ENCODE results near the gene TMEM184B.

Gene TMEM184B

GRCh38 chr22:38203855-38204514 lies 68.8 kb downstream of the TMEM184B start:
- no peaks in the 10 kb centered on the region for H3K79me2 ChIP-seq (ENCODE audit: insufficient read depth, low read length)
- H3F3A ChIP-seq (ENCODE audit: low read depth), result peaks cover 3% of the 10 kb centered on the region; the same call in 1 of the 2 replicates
- H4K20me1 ChIP-seq (ENCODE audit: insufficient read depth, low read length, poor library complexity, severe bottlenecking), result no peaks in the 10 kb centered on the region
- H3K27me3 ChIP-seq (ENCODE audit: insufficient read depth, low read length, poor library complexity, severe bottlenecking), result no peaks in the 10 kb centered on the region
- H2AFZ ChIP-seq (ENCODE audit: low read length), result no peak overlapping the region
- peak overlapping the region; percentile 80 for H3K4me3 ChIP-seq (ENCODE audit: low read length, poor library complexity, severe bottlenecking)
- peak overlapping the region; percentile 99 for H3K4me2 ChIP-seq (ENCODE audit: low read depth, low read length, poor library complexity, severe bottlenecking)
- TF ChIP-seq EZH2phosphoT487 (IDR thresholded peaks at IDR 0.05; ENCODE audit: borderline replicate concordance) (no peak), CTCF (conservative IDR thresholded peaks at IDR 0.05; ENCODE audit: low read length) (no peak)
- H3K36me3 ChIP-seq (ENCODE audit: insufficient read depth, low read length), result no peaks in the 10 kb centered on the region
- peaks cover 44% of the 10 kb centered on the region for H3K4me1 ChIP-seq (ENCODE audit: insufficient read depth, low read length, poor library complexity, severe bottlenecking)
- no peaks in the 10 kb centered on the region for H3K9me2 ChIP-seq (replicated peaks; ENCODE audit: low read depth, low read length)
- H3K9me3 ChIP-seq (ENCODE audit: insufficient read depth, low read depth, low read length), result no peaks in the 10 kb centered on the region
- peak overlapping the region; percentile 60 for H3K9ac ChIP-seq (ENCODE audit: low read depth, low read length, poor library complexity, severe bottlenecking)

GRCh38 chr22:38203090-38203810 lies 69.6 kb downstream of the TMEM184B start:
- peak overlapping the region; percentile 80 for H3K4me3 ChIP-seq (ENCODE audit: low read length, poor library complexity, severe bottlenecking)
- no peaks in the 10 kb centered on the region for H3K79me2 ChIP-seq (ENCODE audit: insufficient read depth, low read length)
- H3K9me3 ChIP-seq (ENCODE audit: insufficient read depth, low read depth, low read length), result no peaks in the 10 kb centered on the region
- TF ChIP-seq EZH2phosphoT487 (IDR thresholded peaks at IDR 0.05; ENCODE audit: borderline replicate concordance) (no peak), CTCF (conservative IDR thresholded peaks at IDR 0.05; ENCODE audit: low read length) (no peak)
- H3K4me1 ChIP-seq (ENCODE audit: insufficient read depth, low read length, poor library complexity, severe bottlenecking), result peaks cover 44% of the 10 kb centered on the region
- no peaks in the 10 kb centered on the region for H3K27me3 ChIP-seq (ENCODE audit: insufficient read depth, low read length, poor library complexity, severe bottlenecking)
- peak overlapping the region; percentile 60 for H3K9ac ChIP-seq (ENCODE audit: low read depth, low read length, poor library complexity, severe bottlenecking)
- H2AFZ ChIP-seq (ENCODE audit: low read length), result peak overlapping the region; percentile 88
- H3K9me2 ChIP-seq (replicated peaks; ENCODE audit: low read depth, low read length), result no peaks in the 10 kb centered on the region
- peaks cover 3% of the 10 kb centered on the region; the same call in 1 of the 2 replicates for H3F3A ChIP-seq (ENCODE audit: low read depth)
- H3K4me2 ChIP-seq (ENCODE audit: low read depth, low read length, poor library complexity, severe bottlenecking), result peak overlapping the region; percentile 99
- no peaks in the 10 kb centered on the region for H3K36me3 ChIP-seq (ENCODE audit: insufficient read depth, low read length)
- H4K20me1 ChIP-seq (ENCODE audit: insufficient read depth, low read length, poor library complexity, severe bottlenecking), result no peaks in the 10 kb centered on the region

GRCh38 chr22:38202437-38203089 lies 70.2 kb downstream of the TMEM184B start:
- H3K4me1 ChIP-seq (ENCODE audit: insufficient read depth, low read length, poor library complexity, severe bottlenecking), result peaks cover 44% of the 10 kb centered on the region
- no peaks in the 10 kb centered on the region for H3K9me3 ChIP-seq (ENCODE audit: insufficient read depth, low read depth, low read length)
- no peaks in the 10 kb centered on the region for H3K9me2 ChIP-seq (replicated peaks; ENCODE audit: low read depth, low read length)
- peak overlapping the region; percentile 60 for H3K9ac ChIP-seq (ENCODE audit: low read depth, low read length, poor library complexity, severe bottlenecking)
- no peaks in the 10 kb centered on the region for H4K20me1 ChIP-seq (ENCODE audit: insufficient read depth, low read length, poor library complexity, severe bottlenecking)
- H3K4me2 ChIP-seq (ENCODE audit: low read depth, low read length, poor library complexity, severe bottlenecking), result peak overlapping the region; percentile 99
- H2AFZ ChIP-seq (ENCODE audit: low read length), result peak overlapping the region; percentile 88
- TF ChIP-seq EZH2phosphoT487 (IDR thresholded peaks at IDR 0.05; ENCODE audit: borderline replicate concordance) (no peak), CTCF (conservative IDR thresholded peaks at IDR 0.05; ENCODE audit: low read length) (no peak)
- H3K27me3 ChIP-seq (ENCODE audit: insufficient read depth, low read length, poor library complexity, severe bottlenecking), result no peaks in the 10 kb centered on the region
- H3K4me3 ChIP-seq (ENCODE audit: low read length, poor library complexity, severe bottlenecking), result peak overlapping the region; percentile 80
- H3K79me2 ChIP-seq (ENCODE audit: insufficient read depth, low read length), result no peaks in the 10 kb centered on the region
- H3F3A ChIP-seq (ENCODE audit: low read depth), result peaks cover 3% of the 10 kb centered on the region; the same call in 1 of the 2 replicates
- no peaks in the 10 kb centered on the region for H3K36me3 ChIP-seq (ENCODE audit: insufficient read depth, low read length)

Measured in Loucy (cell line).